ENCODE measurements around the gene CRHR2. TPM values are rescaled to one million over a fixed set of nuclear protein-coding genes. Genes with fewer than 3 reads are reported as not detected.

CRHR2 gene
- total and polyA plus RNA-seq, 2 experiments from 2014 or later, result 0.14 to 1.4 TPM

GRCh38 chr7:30633223-30633622 lies 49.0 kb downstream of the CRHR2 start:
- peak overlapping the region; percentile 52; the same call in 1 of the 2 replicates for H3K27ac Mint-ChIP-seq
- Histone ChIP-seq H3K4me3 (no peak overlapping the region), H3K36me3 (ENCODE audit: insufficient read depth) (peaks cover 79% of the 10 kb centered on the region), H2AFZ (no peak overlapping the region), H3F3A (replicated peaks; ENCODE audit: low read depth) (0 out of 2 replicates have a peak, but pooled peaks cover 10% of the 10 kb centered on the region), H4K20me1 (replicated peaks; ENCODE audit: insufficient read depth) (peaks cover 14% of the 10 kb centered on the region; the same call in 1 of the 2 replicates), H3K9me2 (ENCODE audit: insufficient read depth) (no peaks in the 10 kb centered on the region), H3K27me3 (ENCODE audit: insufficient read depth) (no peaks in the 10 kb centered on the region), H3K4me2 (no peak overlapping the region), H3K27ac (ENCODE audit: low read depth) (no peak overlapping the region), H3K4me1 (ENCODE audit: insufficient read depth) (no peaks in the 10 kb centered on the region), H3K79me2 (replicated peaks; ENCODE audit: insufficient read depth) (peaks cover 31% of the 10 kb centered on the region)
- no peaks in the 10 kb centered on the region for H3K9me3 Mint-ChIP-seq
- H3K27me3 Mint-ChIP-seq (ENCODE audit: insufficient read depth, low read depth, poor library complexity), result no peaks in the 10 kb centered on the region
- no peak overlapping the region for H3K4me3 Mint-ChIP-seq
- no peak for DNase-seq (ENCODE audit: low spot score)
- ATAC-seq, result no peak
- no peaks in the 10 kb centered on the region; the same call in 2 of the 3 replicates for H3K4me1 Mint-ChIP-seq
- TF ChIP-seq CREB1 (CRISPR knock-in tag; IDR thresholded peaks at IDR 0.05; ENCODE audit: low read depth), result no peak
- TF ChIP-seq, protein P1, sequence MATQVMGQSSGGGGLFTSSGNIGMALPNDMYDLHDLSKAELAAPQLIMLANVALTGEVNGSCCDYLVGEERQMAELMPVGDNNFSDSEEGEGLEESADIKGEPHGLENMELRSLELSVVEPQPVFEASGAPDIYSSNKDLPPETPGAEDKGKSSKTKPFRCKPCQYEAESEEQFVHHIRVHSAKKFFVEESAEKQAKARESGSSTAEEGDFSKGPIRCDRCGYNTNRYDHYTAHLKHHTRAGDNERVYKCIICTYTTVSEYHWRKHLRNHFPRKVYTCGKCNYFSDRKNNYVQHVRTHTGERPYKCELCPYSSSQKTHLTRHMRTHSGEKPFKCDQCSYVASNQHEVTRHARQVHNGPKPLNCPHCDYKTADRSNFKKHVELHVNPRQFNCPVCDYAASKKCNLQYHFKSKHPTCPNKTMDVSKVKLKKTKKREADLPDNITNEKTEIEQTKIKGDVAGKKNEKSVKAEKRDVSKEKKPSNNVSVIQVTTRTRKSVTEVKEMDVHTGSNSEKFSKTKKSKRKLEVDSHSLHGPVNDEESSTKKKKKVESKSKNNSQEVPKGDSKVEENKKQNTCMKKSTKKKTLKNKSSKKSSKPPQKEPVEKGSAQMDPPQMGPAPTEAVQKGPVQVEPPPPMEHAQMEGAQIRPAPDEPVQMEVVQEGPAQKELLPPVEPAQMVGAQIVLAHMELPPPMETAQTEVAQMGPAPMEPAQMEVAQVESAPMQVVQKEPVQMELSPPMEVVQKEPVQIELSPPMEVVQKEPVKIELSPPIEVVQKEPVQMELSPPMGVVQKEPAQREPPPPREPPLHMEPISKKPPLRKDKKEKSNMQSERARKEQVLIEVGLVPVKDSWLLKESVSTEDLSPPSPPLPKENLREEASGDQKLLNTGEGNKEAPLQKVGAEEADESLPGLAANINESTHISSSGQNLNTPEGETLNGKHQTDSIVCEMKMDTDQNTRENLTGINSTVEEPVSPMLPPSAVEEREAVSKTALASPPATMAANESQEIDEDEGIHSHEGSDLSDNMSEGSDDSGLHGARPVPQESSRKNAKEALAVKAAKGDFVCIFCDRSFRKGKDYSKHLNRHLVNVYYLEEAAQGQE (IDR thresholded peaks at IDR 0.05; ENCODE audit: unreplicated experiment), result no peak
- no peak for TF ChIP-seq STAT1 (IDR thresholded peaks at IDR 0.05; ENCODE audit: unreplicated experiment)
- no peak for TF ChIP-seq NANOG (IDR thresholded peaks at IDR 0.05; ENCODE audit: borderline replicate concordance)
- no peak for TF ChIP-seq POLR2AphosphoS5 (IDR thresholded peaks at IDR 0.05; ENCODE audit: low read depth)
- no peak for TF ChIP-seq ZNF331 (CRISPR knock-in tag; IDR thresholded peaks at IDR 0.05; ENCODE audit: low read depth)
- TF ChIP-seq ETS1 (IDR thresholded peaks at IDR 0.05), result no peak
- H3K36me3 Mint-ChIP-seq (ENCODE audit: low read depth), result peaks cover 81% of the 10 kb centered on the region

- no peak overlapping the region for H3K4me2 ChIP-seq
- no peaks in the 10 kb centered on the region for H3K27me3 Mint-ChIP-seq (ENCODE audit: insufficient read depth, low read depth, poor library complexity)
- TF ChIP-seq ETS1 (IDR thresholded peaks at IDR 0.05), result no peak
- peak; percentile 14 for TF ChIP-seq EZH2phosphoT487 (IDR thresholded peaks at IDR 0.05; ENCODE audit: unreplicated experiment)
- no peak for TF ChIP-seq ZNF331 (CRISPR knock-in tag; IDR thresholded peaks at IDR 0.05; ENCODE audit: low read depth)
- TF ChIP-seq, protein P1 (IDR thresholded peaks at IDR 0.05; ENCODE audit: unreplicated experiment), result no peak
- no peak for TF ChIP-seq CREB1 (CRISPR knock-in tag; IDR thresholded peaks at IDR 0.05; ENCODE audit: low read depth)
- no peak for ATAC-seq
- peaks cover 92% of the 10 kb centered on the region for H3K36me3 ChIP-seq (ENCODE audit: insufficient read depth)
- H3K27me3 ChIP-seq (ENCODE audit: insufficient read depth), result no peaks in the 10 kb centered on the region
- H3K4me3 ChIP-seq, result no peak overlapping the region
- no peak overlapping the region for H2AFZ ChIP-seq
- H3K4me1 ChIP-seq (ENCODE audit: insufficient read depth), result no peaks in the 10 kb centered on the region
- H3F3A ChIP-seq (replicated peaks; ENCODE audit: low read depth), result 0 out of 2 replicates have a peak, but pooled peaks cover 10% of the 10 kb centered on the region
- H3K4me1 Mint-ChIP-seq, result no peaks in the 10 kb centered on the region; the same call in 2 of the 3 replicates
- H3K79me2 ChIP-seq (replicated peaks; ENCODE audit: insufficient read depth), result peaks cover 26% of the 10 kb centered on the region
- H3K9me2 ChIP-seq (ENCODE audit: insufficient read depth), result no peaks in the 10 kb centered on the region
- peaks cover 16% of the 10 kb centered on the region for H4K20me1 ChIP-seq (replicated peaks; ENCODE audit: insufficient read depth)
- H3K4me3 Mint-ChIP-seq, result no peak overlapping the region
- H3K36me3 Mint-ChIP-seq (ENCODE audit: low read depth), result peaks cover 98% of the 10 kb centered on the region
- H3K9me3 Mint-ChIP-seq, result no peaks in the 10 kb centered on the region
- H3K27ac ChIP-seq (ENCODE audit: low read depth), result no peak overlapping the region
- H3K27ac Mint-ChIP-seq, result no peak overlapping the region
- no peak for DNase-seq (ENCODE audit: low spot score)
These were observed 51.3 kb downstream of the CRHR2 start for GRCh38 chr7:30630986-30631385.

Data from GM23338 (cell line).